NCI-H82 treated with DMSO at 0.1 percent for 48 hours (cell line): ENCODE results near the gene TNFAIP8L2.

Source experiments
- DNase-seq: peaks from one replicate; lab custom pipeline; 2025; ENCODE audit not compliant: unreplicated experiment; lab: John Stamatoyannopoulos, UW

The TNFAIP8L2 gene

GRCh38 chr1:151156515-151156819 lies at the start of gene TNFAIP8L2:
Gene TNFAIP8L2, plus strand, starts transcription at chr1:151156649. Its CDS starts 2,049 bp downstream, at chr1:151158698.
- no peak for DNase-seq

GRCh38 chr1:151106894-151107293 lies 49.6 kb upstream of the TNFAIP8L2 start:
- no peak for DNase-seq

GRCh38 chr1:151108331-151108730 lies 48.1 kb upstream of the TNFAIP8L2 start:
- DNase-seq: no peak

- DNase-seq: no peak
These were observed 42.6 kb upstream of the TNFAIP8L2 start for GRCh38 chr1:151113877-151114276.

GRCh38 chr1:151124763-151125403 lies 31.6 kb upstream of the TNFAIP8L2 start:
- no peak for DNase-seq

GRCh38 chr1:151128800-151129199 lies 27.6 kb upstream of the TNFAIP8L2 start:
- DNase-seq: no peak

- no peak for DNase-seq
These were observed 25.4 kb upstream of the TNFAIP8L2 start for GRCh38 chr1:151130987-151131586.

- no peak for DNase-seq
These were observed 24.6 kb upstream of the TNFAIP8L2 start for GRCh38 chr1:151131701-151132334.

- DNase-seq: no peak
These were observed 24.0 kb upstream of the TNFAIP8L2 start for GRCh38 chr1:151132335-151133017.

- no peak for DNase-seq
These were observed 23.2 kb upstream of the TNFAIP8L2 start for GRCh38 chr1:151133018-151133806.

GRCh38 chr1:151134396-151134795 lies 22.1 kb upstream of the TNFAIP8L2 start:
- DNase-seq: no peak

- no peak for DNase-seq
These were observed 21.5 kb upstream of the TNFAIP8L2 start for GRCh38 chr1:151134991-151135390.

GRCh38 chr1:151135433-151136385 lies 20.7 kb upstream of the TNFAIP8L2 start:
- no peak for DNase-seq

GRCh38 chr1:151137789-151138188 lies 18.7 kb upstream of the TNFAIP8L2 start:
- no peak for DNase-seq

- peak; percentile 32 for DNase-seq
These were observed 13.9 kb upstream of the TNFAIP8L2 start for GRCh38 chr1:151142411-151143056.

GRCh38 chr1:151143057-151143435 lies 13.4 kb upstream of the TNFAIP8L2 start:
- DNase-seq: no peak

- no peak for DNase-seq
These were observed 12.5 kb upstream of the TNFAIP8L2 start for GRCh38 chr1:151143986-151144385.

- no peak for DNase-seq
These were observed 11.8 kb upstream of the TNFAIP8L2 start for GRCh38 chr1:151144474-151145303.
